ENCODE results near the gene PRKCA.

Gene PRKCA

GRCh38 chr17:66557200-66557599, 254.8 kb downstream of the PRKCA start:
- no peak for DNase-seq

- no peak for DNase-seq
Measured at GRCh38 chr17:66557886-66558285, 255.5 kb downstream of the PRKCA start.

GRCh38 chr17:66560691-66561090, 258.3 kb downstream of the PRKCA start:
- DNase-seq = no peak

GRCh38 chr17:66562119-66562518, 259.7 kb downstream of the PRKCA start:
- DNase-seq = no peak

GRCh38 chr17:66564992-66565465, 262.6 kb downstream of the PRKCA start:
- DNase-seq = no peak

GRCh38 chr17:66567234-66568170, 265.1 kb downstream of the PRKCA start:
- peak; percentile 55 for DNase-seq

GRCh38 chr17:66569572-66569971, 267.2 kb downstream of the PRKCA start:
- DNase-seq = no peak

- no peak for DNase-seq
Measured at GRCh38 chr17:66570447-66571195, 268.2 kb downstream of the PRKCA start.

- no peak for DNase-seq
Measured at GRCh38 chr17:66571745-66572144, 269.3 kb downstream of the PRKCA start.

GRCh38 chr17:66573078-66573477, 270.7 kb downstream of the PRKCA start:
- DNase-seq = no peak

GRCh38 chr17:66574123-66574522, 271.7 kb downstream of the PRKCA start:
- no peak for DNase-seq

- DNase-seq = no peak
Measured at GRCh38 chr17:66576473-66576872, 274.1 kb downstream of the PRKCA start.

GRCh38 chr17:66577041-66577440, 274.6 kb downstream of the PRKCA start:
- no peak for DNase-seq

- DNase-seq = peak; percentile 46
Measured at GRCh38 chr17:66578781-66579489, 276.5 kb downstream of the PRKCA start.

- no peak for DNase-seq
Measured at GRCh38 chr17:66579556-66579955, 277.1 kb downstream of the PRKCA start.

GRCh38 chr17:66580184-66580955, 278.0 kb downstream of the PRKCA start:
- no peak for DNase-seq

GRCh38 chr17:66580956-66581391, 278.6 kb downstream of the PRKCA start:
- DNase-seq = peak; percentile 59

- DNase-seq = no peak
Measured at GRCh38 chr17:66582373-66583111, 280.1 kb downstream of the PRKCA start.

- no peak for DNase-seq
Measured at GRCh38 chr17:66583112-66583748, 280.8 kb downstream of the PRKCA start.

- no peak for DNase-seq
Measured at GRCh38 chr17:66584927-66585326, 282.5 kb downstream of the PRKCA start.

- DNase-seq = no peak
Measured at GRCh38 chr17:66585472-66585871, 283.1 kb downstream of the PRKCA start.

Measured in NCI-H748 treated with DMSO at 0.1 percent for 48 hours (cell line).